Astrocyte (in vitro differentiated cells and primary cell): Measurements from ENCODE around the gene GNB1L. TPM values are rescaled to one million over a fixed set of nuclear protein-coding genes. Genes with fewer than 3 reads are reported as not detected.

ENCODE experiments used
- DNase-seq: peaks from one replicate; pipeline ENCODE4 v3.0.0-alpha.2; 2010; ENCODE audit warnings: low read depth
- FAIRE-seq: peaks from 2 replicates; lab custom pipeline; 2011; peaks lifted over from hg19 to GRCh38; lab: Jason Lieb, UNC
- H2AFZ ChIP-seq: 2 replicates; pipeline ENCODE4 v1.6.0; 2012; ENCODE audit warnings: low read depth, low read length, inconsistent platforms
- H3K27ac ChIP-seq: 2 replicates; pipeline ENCODE4 v1.5.1; 2011; ENCODE audit warnings: low read depth, low read length, inconsistent platforms
- H3K27me3 ChIP-seq: 2 replicates; pipeline ENCODE4 v1.6.0; 2011; ENCODE audit warnings: low read length, inconsistent platforms; ENCODE audit not compliant: insufficient read depth
- H3K36me3 ChIP-seq: 2 replicates; pipeline ENCODE4 v1.5.1; 2011; ENCODE audit warnings: low read length, inconsistent platforms; ENCODE audit not compliant: insufficient read depth
- H3K4me1 ChIP-seq: 2 replicates; pipeline ENCODE4 v1.5.1; 2011; ENCODE audit warnings: low read length, inconsistent platforms; ENCODE audit not compliant: insufficient read depth
- H3K4me2 ChIP-seq: 2 replicates; pipeline ENCODE4 v1.6.0; 2012; ENCODE audit warnings: low read length, inconsistent platforms
- H3K4me3 ChIP-seq: 2 replicates; pipeline ENCODE4 v1.5.1; 2011; ENCODE audit warnings: low read depth, mild to moderate bottlenecking, low read length, inconsistent platforms; ENCODE audit not compliant: insufficient read depth
- H3K79me2 ChIP-seq: 2 replicates; pipeline ENCODE4 v1.6.0; 2012; ENCODE audit warnings: mild to moderate bottlenecking, low read length, inconsistent platforms; ENCODE audit not compliant: insufficient read depth
- H3K9ac ChIP-seq: 2 replicates; pipeline ENCODE4 v1.6.0; 2012; ENCODE audit warnings: mild to moderate bottlenecking, low read length, inconsistent platforms
- H3K9me3 ChIP-seq: 2 replicates; pipeline ENCODE4 v1.5.1; 2012; ENCODE audit warnings: low read depth, mild to moderate bottlenecking, low read length, inconsistent platforms; ENCODE audit not compliant: insufficient read depth
- H4K20me1 ChIP-seq: 2 replicates; pipeline ENCODE4 v1.6.0; 2012; ENCODE audit warnings: low read length, inconsistent platforms; ENCODE audit not compliant: insufficient read depth
- H3K27ac Mint-ChIP-seq: one replicate; pipeline ENCODE4 v1.8.0; 2021; ENCODE audit warnings: mild to moderate bottlenecking, mixed read lengths; ENCODE audit not compliant: unreplicated experiment
- H3K27me3 Mint-ChIP-seq: one replicate; pipeline ENCODE4 v1.8.0; 2021; ENCODE audit warnings: low read depth, mixed read lengths; ENCODE audit not compliant: unreplicated experiment
- H3K36me3 Mint-ChIP-seq: one replicate; pipeline ENCODE4 v1.8.0; 2021; ENCODE audit warnings: low read depth, mixed read lengths; ENCODE audit not compliant: unreplicated experiment
- H3K4me1 Mint-ChIP-seq: one replicate; pipeline ENCODE4 v1.8.0; 2021; ENCODE audit warnings: low read depth, mixed read lengths; ENCODE audit not compliant: unreplicated experiment
- H3K4me3 Mint-ChIP-seq: one replicate; pipeline ENCODE4 v1.8.0; 2021; ENCODE audit warnings: mild to moderate bottlenecking, moderate library complexity, mixed read lengths; ENCODE audit not compliant: unreplicated experiment
- H3K9me3 Mint-ChIP-seq: one replicate; pipeline ENCODE4 v1.8.0; 2021; ENCODE audit warnings: mild to moderate bottlenecking, mixed read lengths; ENCODE audit not compliant: unreplicated experiment
- CTCF ChIP-seq: IDR thresholded peaks from 2 replicates; pipeline ENCODE4 v1.5.1; 2011; ENCODE audit warnings: low read depth, mild to moderate bottlenecking, inconsistent platforms, low read length, moderate library complexity; ENCODE audit not compliant: insufficient read depth
- EZH2 ChIP-seq: IDR thresholded peaks from 2 replicates; pipeline ENCODE4 v1.6.1; 2012; ENCODE audit warnings: mild to moderate bottlenecking, low read length, inconsistent platforms; ENCODE audit not compliant: insufficient read depth
- total RNA-seq: library from RNA; stranded (reverse); gene quantifications from 2 replicates; pipeline ENCODE4 v1.2.1, GENCODE V29; 2021

Gene GNB1L
- total RNA-seq, 1 donor from 2014 or later, result 14.3 TPM

- Histone ChIP-seq H3K4me2 (no peak overlapping the region), H3K9ac (no peak overlapping the region), H3K4me3 (no peak overlapping the region), H3K36me3 (no peaks in the 10 kb centered on the region), H3K27me3 (no peaks in the 10 kb centered on the region), H3K27ac (no peak overlapping the region), H3K9me3 (no peaks in the 10 kb centered on the region), H2AFZ (no peak overlapping the region), H3K79me2 (no peaks in the 10 kb centered on the region), H4K20me1 (peaks cover 3% of the 10 kb centered on the region), H3K4me1 (peaks cover 16% of the 10 kb centered on the region)
- peaks cover 15% of the 10 kb centered on the region for H3K9me3 Mint-ChIP-seq
- TF ChIP-seq CTCF (no peak), EZH2 (no peak)
- H3K4me1 Mint-ChIP-seq, result no peaks in the 10 kb centered on the region
- FAIRE-seq (no peak), DNase-seq (no peak)
- no peak overlapping the region for H3K4me3 Mint-ChIP-seq
- no peak overlapping the region for H3K27ac Mint-ChIP-seq
- H3K27me3 Mint-ChIP-seq, result peaks cover 4% of the 10 kb centered on the region
- H3K36me3 Mint-ChIP-seq, result peaks cover 26% of the 10 kb centered on the region
These were observed 58.5 kb downstream of the GNB1L start for GRCh38 chr22:19796160-19796559.

GRCh38 chr22:19795617-19796008, 59.1 kb downstream of the GNB1L start:
- H3K27ac ChIP-seq, result no peak overlapping the region
- no peak overlapping the region for H3K4me3 Mint-ChIP-seq
- H3K36me3 ChIP-seq, result no peaks in the 10 kb centered on the region
- H3K4me3 ChIP-seq, result no peak overlapping the region
- H3K27ac Mint-ChIP-seq, result no peak overlapping the region
- no peaks in the 10 kb centered on the region for H3K27me3 ChIP-seq
- H3K36me3 Mint-ChIP-seq, result peaks cover 26% of the 10 kb centered on the region
- no peaks in the 10 kb centered on the region for H3K79me2 ChIP-seq
- H3K9me3 ChIP-seq, result no peaks in the 10 kb centered on the region
- DNase-seq, result peak; percentile 34
- no peak overlapping the region for H3K4me2 ChIP-seq
- no peak for FAIRE-seq
- H3K4me1 ChIP-seq, result peaks cover 16% of the 10 kb centered on the region
- H3K9me3 Mint-ChIP-seq, result peaks cover 18% of the 10 kb centered on the region
- no peak for TF ChIP-seq EZH2
- no peak for TF ChIP-seq CTCF
- H4K20me1 ChIP-seq, result peaks cover 3% of the 10 kb centered on the region
- no peaks in the 10 kb centered on the region for H3K4me1 Mint-ChIP-seq
- H3K27me3 Mint-ChIP-seq, result peaks cover 4% of the 10 kb centered on the region
- no peak overlapping the region for H2AFZ ChIP-seq
- no peak overlapping the region for H3K9ac ChIP-seq

GRCh38 chr22:19793661-19794310, 60.9 kb downstream of the GNB1L start:
- Histone ChIP-seq H4K20me1 (no peaks in the 10 kb centered on the region), H3K9ac (no peak overlapping the region), H3K79me2 (no peaks in the 10 kb centered on the region), H3K9me3 (peaks cover 3% of the 10 kb centered on the region), H3K27ac (no peak overlapping the region), H3K27me3 (no peaks in the 10 kb centered on the region), H3K36me3 (no peaks in the 10 kb centered on the region), H3K4me2 (no peak overlapping the region), H3K4me3 (no peak overlapping the region), H2AFZ (no peak overlapping the region), H3K4me1 (peaks cover 4% of the 10 kb centered on the region)
- Mint-ChIP-seq H3K27me3 (peaks cover 4% of the 10 kb centered on the region), H3K36me3 (peaks cover 32% of the 10 kb centered on the region), H3K9me3 (peaks cover 24% of the 10 kb centered on the region), H3K4me1 (no peaks in the 10 kb centered on the region), H3K27ac (no peak overlapping the region), H3K4me3 (no peak overlapping the region)
- no peak for DNase-seq
- no peak for FAIRE-seq
- TF ChIP-seq CTCF, result no peak
- TF ChIP-seq EZH2, result no peak
